ENCODE measurements around the gene GMPPA. TPM values are rescaled to one million over a fixed set of nuclear protein-coding genes. Genes with fewer than 3 reads are reported as not detected.
A peak's percentile ranks its signal among the peaks of the same experiment; 100 is the strongest.

Gene GMPPA
- polyA plus RNA-seq (2012; ENCODE audit: missing spikeins): 26.6 TPM

GRCh38 chr2:219498280-219499057 lies at the start of gene GMPPA:
Gene GMPPA, plus strand, starts transcription at chr2:219498891. Its CDS starts 1,085 bp downstream, at chr2:219499976.
- peak; percentile 88 for TF ChIP-seq POLR2A (IDR thresholded peaks at IDR 0.05; ENCODE audit: low read depth, low read length)
- peak; percentile 91 for TF ChIP-seq POLR2AphosphoS5 (IDR thresholded peaks at IDR 0.05; ENCODE audit: low read depth, low read length)
- TF ChIP-seq TAF1 (IDR thresholded peaks at IDR 0.05; ENCODE audit: borderline replicate concordance, low read depth, low read length): peak; percentile 90
- FAIRE-seq (peak; percentile 98), DNase-seq (ENCODE audit: insufficient read length) (peak; percentile 98)

- TF ChIP-seq POLR2A (IDR thresholded peaks at IDR 0.05; ENCODE audit: low read depth, low read length) (no peak), POLR2AphosphoS5 (IDR thresholded peaks at IDR 0.05; ENCODE audit: low read depth, low read length) (no peak), TAF1 (IDR thresholded peaks at IDR 0.05; ENCODE audit: borderline replicate concordance, low read depth, low read length) (no peak)
- no peak for DNase-seq (ENCODE audit: insufficient read length)
- no peak for FAIRE-seq
Observed at GRCh38 chr2:219449609-219450008, 49.1 kb upstream of the GMPPA start.

GRCh38 chr2:219451661-219452360 lies 46.9 kb upstream of the GMPPA start:
- FAIRE-seq (no peak), DNase-seq (ENCODE audit: insufficient read length) (no peak)
- no peak for TF ChIP-seq POLR2AphosphoS5 (IDR thresholded peaks at IDR 0.05; ENCODE audit: low read depth, low read length)
- TF ChIP-seq TAF1 (IDR thresholded peaks at IDR 0.05; ENCODE audit: borderline replicate concordance, low read depth, low read length): no peak
- no peak for TF ChIP-seq POLR2A (IDR thresholded peaks at IDR 0.05; ENCODE audit: low read depth, low read length)

- TF ChIP-seq TAF1 (IDR thresholded peaks at IDR 0.05; ENCODE audit: borderline replicate concordance, low read depth, low read length): no peak
- TF ChIP-seq POLR2AphosphoS5 (IDR thresholded peaks at IDR 0.05; ENCODE audit: low read depth, low read length): no peak
- TF ChIP-seq POLR2A (IDR thresholded peaks at IDR 0.05; ENCODE audit: low read depth, low read length): no peak
- no peak for FAIRE-seq
- DNase-seq (ENCODE audit: insufficient read length): no peak
Observed at GRCh38 chr2:219452361-219453317, 46.1 kb upstream of the GMPPA start.

GRCh38 chr2:219453671-219454590 lies 44.8 kb upstream of the GMPPA start:
- FAIRE-seq: no peak
- TF ChIP-seq POLR2A (IDR thresholded peaks at IDR 0.05; ENCODE audit: low read depth, low read length): no peak
- TF ChIP-seq TAF1 (IDR thresholded peaks at IDR 0.05; ENCODE audit: borderline replicate concordance, low read depth, low read length): no peak
- no peak for TF ChIP-seq POLR2AphosphoS5 (IDR thresholded peaks at IDR 0.05; ENCODE audit: low read depth, low read length)
- no peak for DNase-seq (ENCODE audit: insufficient read length)

GRCh38 chr2:219455581-219455980 lies 43.1 kb upstream of the GMPPA start:
- DNase-seq (ENCODE audit: insufficient read length) (no peak), FAIRE-seq (no peak)
- TF ChIP-seq POLR2A (IDR thresholded peaks at IDR 0.05; ENCODE audit: low read depth, low read length): no peak
- TF ChIP-seq POLR2AphosphoS5 (IDR thresholded peaks at IDR 0.05; ENCODE audit: low read depth, low read length): no peak
- TF ChIP-seq TAF1 (IDR thresholded peaks at IDR 0.05; ENCODE audit: borderline replicate concordance, low read depth, low read length): no peak

- TF ChIP-seq POLR2AphosphoS5 (IDR thresholded peaks at IDR 0.05; ENCODE audit: low read depth, low read length): no peak
- TF ChIP-seq POLR2A (IDR thresholded peaks at IDR 0.05; ENCODE audit: low read depth, low read length): no peak
- TF ChIP-seq TAF1 (IDR thresholded peaks at IDR 0.05; ENCODE audit: borderline replicate concordance, low read depth, low read length): no peak
- FAIRE-seq (no peak), DNase-seq (ENCODE audit: insufficient read length) (no peak)
Observed at GRCh38 chr2:219457784-219458369, 40.8 kb upstream of the GMPPA start.

GRCh38 chr2:219458996-219459395 lies 39.7 kb upstream of the GMPPA start:
- no peak for TF ChIP-seq POLR2A (IDR thresholded peaks at IDR 0.05; ENCODE audit: low read depth, low read length)
- no peak for TF ChIP-seq TAF1 (IDR thresholded peaks at IDR 0.05; ENCODE audit: borderline replicate concordance, low read depth, low read length)
- TF ChIP-seq POLR2AphosphoS5 (IDR thresholded peaks at IDR 0.05; ENCODE audit: low read depth, low read length): no peak
- no peak for DNase-seq (ENCODE audit: insufficient read length)
- no peak for FAIRE-seq

- DNase-seq (ENCODE audit: insufficient read length) (peak; percentile 82), FAIRE-seq (peak; percentile 21)
- TF ChIP-seq POLR2A (IDR thresholded peaks at IDR 0.05; ENCODE audit: low read depth, low read length) (no peak), TAF1 (IDR thresholded peaks at IDR 0.05; ENCODE audit: borderline replicate concordance, low read depth, low read length) (no peak), POLR2AphosphoS5 (IDR thresholded peaks at IDR 0.05; ENCODE audit: low read depth, low read length) (no peak)
Observed at GRCh38 chr2:219459460-219460311, 39.0 kb upstream of the GMPPA start.
